NCI-H146 treated with DMSO at 0.1 percent for 48 hours (cell line): Measurements from ENCODE around the gene HPRT1.
A peak's percentile ranks its signal among the peaks of the same experiment; 100 is the strongest.

Experiments used
- DNase-seq: peaks from one replicate; lab custom pipeline; 2025; ENCODE audit not compliant: unreplicated experiment; lab: John Stamatoyannopoulos, UW

The HPRT1 gene

DNA sequence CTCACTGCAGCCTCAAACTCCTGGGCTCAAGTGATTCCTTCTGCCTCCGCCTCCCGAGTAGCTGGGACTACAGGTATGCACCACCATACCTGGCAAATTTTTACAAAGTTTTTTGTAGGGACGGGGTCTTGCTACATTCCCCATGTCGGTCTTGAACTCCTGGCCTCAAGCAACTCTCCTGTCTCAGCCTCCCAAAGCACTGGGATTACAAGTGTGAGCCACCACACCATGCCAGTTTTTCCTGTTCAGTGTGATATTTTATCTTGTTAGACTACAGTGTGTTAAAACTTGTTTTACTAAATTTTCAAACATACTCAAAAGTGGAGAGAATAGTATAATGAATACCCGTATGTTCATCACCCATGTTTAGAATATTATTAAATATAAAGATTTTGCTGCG, 12.1 kb downstream of the HPRT1 start:
- DNase-seq = no peak

GRCh38 chrX:134476284-134476683, 16.3 kb downstream of the HPRT1 start:
- no peak for DNase-seq

DNA sequence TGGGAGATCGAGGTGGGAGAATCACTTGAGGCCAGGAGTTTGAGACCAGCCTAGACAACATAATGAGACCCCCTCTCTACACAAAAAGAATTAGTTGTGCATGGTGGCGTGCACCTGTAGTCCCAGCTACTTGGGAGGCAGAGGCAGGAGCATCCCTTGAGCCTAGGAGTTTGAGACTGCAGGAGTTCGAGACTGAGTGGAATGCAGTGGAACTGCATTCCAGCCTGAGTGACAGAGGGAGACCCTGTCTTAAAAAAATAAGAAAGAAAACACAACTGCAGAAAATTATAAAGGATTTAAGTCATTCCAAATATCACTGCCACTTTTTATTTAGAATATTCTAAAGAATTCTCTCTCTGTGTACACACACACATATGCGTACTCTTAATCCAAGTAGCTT, 18.4 kb downstream of the HPRT1 start:
- DNase-seq = no peak

DNA sequence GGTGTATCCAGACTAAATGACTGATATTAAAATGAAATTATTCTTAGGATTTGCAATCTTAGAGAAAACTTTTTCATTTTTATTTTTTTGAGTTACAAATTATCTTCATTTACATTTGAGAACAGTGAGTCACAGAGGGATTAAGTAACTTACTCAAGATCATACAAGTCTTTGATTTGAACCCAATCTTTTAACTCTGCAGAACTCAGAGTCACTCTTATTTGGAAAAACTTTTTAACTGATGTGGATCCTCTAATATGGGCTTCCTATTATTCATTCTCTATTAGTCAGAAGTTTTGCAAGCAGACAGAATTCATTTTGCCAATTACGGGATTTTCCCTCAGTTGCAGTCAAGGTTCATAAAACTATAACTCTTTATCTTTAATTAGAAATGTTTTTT, 20.1 kb downstream of the HPRT1 start:
- DNase-seq = no peak

DNA sequence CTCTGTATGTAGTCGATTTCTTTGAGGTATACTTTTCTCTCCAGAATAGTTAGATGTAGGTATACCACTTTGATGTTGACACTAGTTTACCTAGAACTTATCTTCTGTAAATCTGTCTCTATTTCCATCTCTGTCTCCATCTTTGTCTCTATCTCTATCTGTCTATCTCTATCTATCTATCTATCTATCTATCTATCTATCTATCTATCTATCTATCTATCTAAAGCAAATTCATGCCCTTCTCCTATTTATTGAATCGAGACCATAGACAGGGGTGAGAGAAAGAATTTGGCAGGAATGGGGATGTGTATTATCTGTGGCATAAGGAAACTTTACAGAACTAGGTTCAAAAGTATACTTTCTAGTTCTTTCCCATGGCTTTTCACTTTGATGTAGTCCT, 21.4 kb downstream of the HPRT1 start:
- no peak for DNase-seq

DNA sequence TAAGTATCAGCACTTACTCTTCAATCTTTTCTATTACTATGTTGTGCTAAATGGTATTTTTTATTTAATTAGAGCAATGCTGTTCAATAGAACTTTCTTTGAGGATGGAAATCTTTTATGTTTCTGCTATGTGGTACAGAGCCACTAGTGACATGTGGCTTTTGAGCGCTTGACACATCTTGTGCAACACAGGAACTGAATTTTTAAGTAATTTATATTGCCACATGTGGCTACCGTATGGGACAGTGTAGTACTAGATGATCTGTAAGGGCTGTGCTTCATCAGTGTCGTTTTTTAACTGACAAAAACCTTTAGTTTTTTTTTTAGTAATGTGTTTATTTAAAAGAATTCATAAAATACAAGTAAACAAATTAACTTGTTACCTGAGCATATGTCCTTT, 22.4 kb downstream of the HPRT1 start:
- DNase-seq = no peak

DNA sequence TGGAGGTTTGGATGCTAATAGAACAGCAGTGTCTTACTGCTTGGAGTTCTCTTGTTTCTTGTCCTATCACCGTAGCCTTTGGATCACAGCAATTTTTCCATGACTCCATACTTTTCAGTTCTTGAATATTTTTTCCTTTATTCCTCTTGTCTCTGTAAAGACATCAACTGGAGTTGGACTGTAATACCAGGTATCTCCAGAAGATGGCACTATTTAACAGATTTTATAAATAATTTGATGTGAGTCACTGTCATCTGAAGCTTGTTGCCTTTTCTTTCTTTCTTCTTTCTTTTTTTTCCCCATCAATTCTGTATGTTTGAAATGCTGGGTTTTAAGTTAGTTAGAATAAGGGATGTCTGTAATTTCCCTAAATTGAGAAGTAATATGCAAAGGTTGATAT, 24.1 kb downstream of the HPRT1 start:
- DNase-seq = peak; percentile 0

DNA sequence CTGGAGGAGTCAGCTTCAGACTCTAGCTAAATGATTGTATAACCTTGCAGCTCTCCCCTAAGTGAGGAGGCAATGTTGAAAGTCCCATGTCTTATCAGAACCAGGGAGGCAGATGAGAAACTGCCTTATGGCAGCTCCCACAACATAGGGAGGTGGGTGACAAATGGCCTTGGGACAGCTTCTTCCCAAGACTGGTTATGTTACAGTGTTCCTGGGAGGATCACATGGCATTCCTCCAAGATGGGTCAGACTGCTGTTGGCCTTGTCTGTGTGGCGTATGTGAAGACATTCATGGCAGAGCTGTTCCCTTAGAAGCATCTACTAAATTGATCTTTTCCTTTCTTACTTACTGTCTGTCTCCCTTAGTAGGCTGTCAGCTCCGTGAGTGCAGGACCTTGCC, 42.0 kb downstream of the HPRT1 start:
- DNase-seq = no peak

- no peak for DNase-seq
Measured at GRCh38 chrX:134502686-134503085, 42.7 kb downstream of the HPRT1 start.

GRCh38 chrX:134512566-134512965, 52.6 kb downstream of the HPRT1 start:
- no peak for DNase-seq

- no peak for DNase-seq
Measured at GRCh38 chrX:134513091-134513490, 53.1 kb downstream of the HPRT1 start.

- DNase-seq = peak; percentile 1
Measured at GRCh38 chrX:134520860-134521390, 61.0 kb downstream of the HPRT1 start.

DNA sequence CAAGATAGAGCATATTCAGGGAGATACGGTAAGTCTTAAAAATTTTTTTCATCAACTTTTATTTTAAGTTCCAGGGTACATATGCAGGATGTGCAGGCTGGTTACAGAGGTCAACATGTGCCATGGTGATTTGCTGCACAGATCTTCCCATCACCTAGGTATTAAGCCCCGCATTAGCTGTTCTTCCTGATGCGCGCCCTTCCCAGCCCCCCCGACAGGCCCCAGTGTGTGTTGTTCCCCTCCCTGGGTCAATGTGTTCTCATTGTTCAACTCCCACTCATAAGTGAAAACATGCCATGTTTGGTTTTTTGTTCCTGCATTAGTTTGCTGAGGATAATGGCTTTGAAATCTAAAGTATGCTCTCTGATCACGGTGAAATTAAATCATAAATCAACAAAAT, 64.2 kb downstream of the HPRT1 start:
- DNase-seq = no peak

DNA sequence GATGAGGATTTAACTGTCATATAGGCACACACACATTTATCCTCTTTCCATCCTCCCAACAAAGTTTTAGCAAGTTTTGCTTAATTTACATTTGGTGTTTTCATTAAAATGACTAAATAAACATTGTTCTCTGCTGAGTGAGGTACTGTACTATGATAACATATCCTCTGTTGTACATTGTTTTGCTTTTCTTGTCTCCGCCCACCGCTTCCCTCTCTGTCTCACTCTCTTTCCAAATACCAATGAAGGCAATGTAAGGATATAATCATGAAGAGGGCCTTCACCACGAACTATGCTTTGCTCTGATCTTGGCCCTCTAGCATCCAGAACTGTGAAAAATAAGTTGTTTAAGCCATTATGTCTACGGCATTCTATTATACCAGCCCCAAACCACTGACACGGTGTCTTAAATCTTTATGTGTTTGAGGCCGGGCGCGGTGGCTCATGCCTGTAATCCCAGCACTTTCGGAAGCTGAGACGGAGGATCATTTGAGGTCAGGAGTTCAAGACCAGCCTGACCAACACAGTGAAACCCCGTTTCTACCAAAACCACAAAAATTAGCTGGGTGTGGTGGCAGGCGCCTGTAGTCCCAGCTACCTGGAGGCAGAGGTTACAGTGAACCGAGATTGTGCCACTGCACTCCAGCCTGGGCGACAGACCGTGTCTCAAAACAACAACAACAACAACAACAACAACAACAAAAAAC, 65.3 kb downstream of the HPRT1 start:
- no peak for DNase-seq

GRCh38 chrX:134526399-134526798, 66.4 kb downstream of the HPRT1 start:
- DNase-seq = no peak

GRCh38 chrX:134528960-134529359, 69.0 kb downstream of the HPRT1 start:
- no peak for DNase-seq

- no peak for DNase-seq
Measured at GRCh38 chrX:134529481-134529880, 69.5 kb downstream of the HPRT1 start.

DNA sequence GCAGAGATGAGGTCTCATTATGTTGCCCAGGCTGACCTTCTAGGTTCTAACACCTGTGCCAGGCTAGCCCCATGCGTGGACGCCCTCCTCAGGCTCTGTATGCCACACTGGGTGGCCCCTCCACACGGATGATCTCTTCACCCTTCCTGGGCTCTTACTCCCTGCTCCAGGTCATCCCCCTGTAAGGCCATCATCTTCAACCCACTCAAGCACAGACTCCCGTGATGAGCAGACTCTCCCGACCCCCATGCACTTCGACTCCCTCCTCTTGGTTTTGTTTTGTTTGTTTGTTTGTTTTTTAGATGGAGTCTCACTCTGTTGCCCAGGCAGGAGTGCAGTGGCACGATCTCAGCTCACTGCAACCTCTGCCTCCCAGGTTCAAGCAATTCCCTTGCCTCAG, 70.9 kb downstream of the HPRT1 start:
- no peak for DNase-seq

GRCh38 chrX:134533352-134533751, 73.4 kb downstream of the HPRT1 start:
- DNase-seq = no peak

- DNase-seq = no peak
Measured at GRCh38 chrX:134533952-134534351, 74.0 kb downstream of the HPRT1 start.

GRCh38 chrX:134537179-134537955, 77.4 kb downstream of the HPRT1 start:
- no peak for DNase-seq

DNA sequence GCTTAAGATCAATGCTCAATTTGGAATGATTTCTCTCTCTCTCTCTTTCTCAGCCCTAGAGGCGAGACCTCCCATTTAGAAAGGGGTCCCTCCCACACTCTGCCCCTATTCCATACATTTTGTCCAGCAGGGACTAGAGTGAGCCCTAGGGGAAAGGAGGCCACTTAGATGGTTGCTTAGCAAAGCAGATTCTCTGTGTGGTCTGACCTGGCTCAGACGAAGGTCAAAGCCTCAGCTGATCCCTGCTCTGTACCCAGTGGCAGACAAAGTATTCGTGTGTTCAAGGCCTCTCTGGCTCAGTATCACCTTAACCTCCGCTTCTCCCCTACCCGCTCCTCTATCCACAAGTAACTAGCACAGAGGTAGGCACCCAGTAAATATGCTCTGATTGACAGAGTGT, 78.4 kb downstream of the HPRT1 start:
- DNase-seq = no peak
